ENCODE data around the gene GMIP.

GRCh38 chr19:19610376-19611202 is 32.9 kb downstream of the GMIP start:
- no peak for TF ChIP-seq CTCF (IDR thresholded peaks at IDR 0.05; ENCODE audit: insufficient read depth, low read length)
- no peak for TF ChIP-seq GABPA (IDR thresholded peaks at IDR 0.05; ENCODE audit: low read depth)
- TF ChIP-seq, protein P1, sequence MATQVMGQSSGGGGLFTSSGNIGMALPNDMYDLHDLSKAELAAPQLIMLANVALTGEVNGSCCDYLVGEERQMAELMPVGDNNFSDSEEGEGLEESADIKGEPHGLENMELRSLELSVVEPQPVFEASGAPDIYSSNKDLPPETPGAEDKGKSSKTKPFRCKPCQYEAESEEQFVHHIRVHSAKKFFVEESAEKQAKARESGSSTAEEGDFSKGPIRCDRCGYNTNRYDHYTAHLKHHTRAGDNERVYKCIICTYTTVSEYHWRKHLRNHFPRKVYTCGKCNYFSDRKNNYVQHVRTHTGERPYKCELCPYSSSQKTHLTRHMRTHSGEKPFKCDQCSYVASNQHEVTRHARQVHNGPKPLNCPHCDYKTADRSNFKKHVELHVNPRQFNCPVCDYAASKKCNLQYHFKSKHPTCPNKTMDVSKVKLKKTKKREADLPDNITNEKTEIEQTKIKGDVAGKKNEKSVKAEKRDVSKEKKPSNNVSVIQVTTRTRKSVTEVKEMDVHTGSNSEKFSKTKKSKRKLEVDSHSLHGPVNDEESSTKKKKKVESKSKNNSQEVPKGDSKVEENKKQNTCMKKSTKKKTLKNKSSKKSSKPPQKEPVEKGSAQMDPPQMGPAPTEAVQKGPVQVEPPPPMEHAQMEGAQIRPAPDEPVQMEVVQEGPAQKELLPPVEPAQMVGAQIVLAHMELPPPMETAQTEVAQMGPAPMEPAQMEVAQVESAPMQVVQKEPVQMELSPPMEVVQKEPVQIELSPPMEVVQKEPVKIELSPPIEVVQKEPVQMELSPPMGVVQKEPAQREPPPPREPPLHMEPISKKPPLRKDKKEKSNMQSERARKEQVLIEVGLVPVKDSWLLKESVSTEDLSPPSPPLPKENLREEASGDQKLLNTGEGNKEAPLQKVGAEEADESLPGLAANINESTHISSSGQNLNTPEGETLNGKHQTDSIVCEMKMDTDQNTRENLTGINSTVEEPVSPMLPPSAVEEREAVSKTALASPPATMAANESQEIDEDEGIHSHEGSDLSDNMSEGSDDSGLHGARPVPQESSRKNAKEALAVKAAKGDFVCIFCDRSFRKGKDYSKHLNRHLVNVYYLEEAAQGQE (IDR thresholded peaks at IDR 0.05; ENCODE audit: insufficient replicate concordance, low read depth), result no peak
- TF ChIP-seq POLR2AphosphoS5 (IDR thresholded peaks at IDR 0.05; ENCODE audit: low read depth), result no peak

Data from HL-60 (cell line).